Spleen (tissue), 7 donors: ENCODE data around the gene SSBP4.
A peak's percentile ranks its signal among the peaks of the same experiment; 100 is the strongest.

Source experiments
- POLR2A ChIP-seq, 3 donors: fragments of 450-650 bp; IDR thresholded peaks; one replicate each; pipeline ENCODE4 v1.5.1; 2017; ENCODE audit warnings: antibody characterized with exemption in 3 of 3, mild to moderate bottlenecking in 1 of 3
- POLR2AphosphoS5 ChIP-seq, 3 donors: sonication (generic); formaldehyde crosslinking; IDR thresholded peaks; one replicate each; pipeline ENCODE4 v1.5.1; 2017; ENCODE audit warnings: antibody characterized with exemption in 3 of 3
- TF ChIP-seq, protein P1 (sequence below), 11 experiments: fragments of 200-600 bp in 7 of 11; fragments of 450-650 bp in 4 of 11; sonication (generic) in 4 of 11; IDR thresholded peaks in 8 of 11; conservative IDR thresholded peaks in 3 of 11; 1 replicate in 7 of 11; 2 replicates in 4 of 11; pipeline versions ENCODE4 v1.4.0 to v1.8.0; 2016 to 2021; ENCODE audit warnings: antibody characterized with exemption in 11 of 11, inconsistent platforms in 4 of 11, mild to moderate bottlenecking in 1 of 11
- donor health status: DM: no; HTN: no; CAD: no; lungs with moderate emphysema.
- donor health status: DM: no; HTN: no; CAD: no.
- donor health status: DM: no; HTN: no; CAD: no.

DNA sequence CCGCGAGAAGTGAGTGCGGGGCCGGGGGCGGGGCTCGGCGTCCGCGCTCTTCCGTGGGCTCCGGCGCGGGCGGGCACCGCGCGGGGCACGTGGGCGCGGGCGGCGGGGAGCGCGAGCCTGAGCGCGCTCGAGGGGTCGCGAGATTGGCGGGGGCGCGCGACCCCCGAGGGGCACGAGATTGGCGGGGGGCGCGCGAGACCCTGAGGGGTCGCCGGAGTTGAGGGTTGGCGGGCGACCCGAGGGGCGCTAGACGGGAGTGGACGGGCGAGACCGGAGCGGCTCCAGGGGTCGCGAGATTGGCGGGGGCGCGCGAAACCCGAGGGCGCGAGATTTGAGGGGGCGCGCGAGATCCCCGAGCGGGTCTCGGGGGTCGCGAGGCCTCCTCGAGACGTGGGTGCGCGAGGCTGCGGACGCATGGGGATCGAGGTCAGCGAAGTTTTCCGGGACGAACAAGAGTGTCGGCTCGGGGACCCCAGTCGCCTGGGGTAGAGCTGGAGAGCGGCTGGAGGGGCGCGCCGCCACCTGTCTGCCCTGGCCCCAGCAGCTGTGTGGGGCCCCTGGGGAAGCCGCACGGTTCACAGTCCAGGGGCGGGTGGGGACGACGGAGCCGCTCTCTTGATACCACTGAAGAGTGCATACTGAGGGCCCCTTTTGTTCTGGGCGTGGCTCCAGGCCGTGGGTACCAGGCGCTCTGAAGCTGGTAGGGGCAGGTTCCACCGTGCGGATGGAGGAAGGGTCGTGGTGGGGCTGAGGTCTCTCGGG is 682 bp downstream of the SSBP4 start:
- TF ChIP-seq, protein P1, sequence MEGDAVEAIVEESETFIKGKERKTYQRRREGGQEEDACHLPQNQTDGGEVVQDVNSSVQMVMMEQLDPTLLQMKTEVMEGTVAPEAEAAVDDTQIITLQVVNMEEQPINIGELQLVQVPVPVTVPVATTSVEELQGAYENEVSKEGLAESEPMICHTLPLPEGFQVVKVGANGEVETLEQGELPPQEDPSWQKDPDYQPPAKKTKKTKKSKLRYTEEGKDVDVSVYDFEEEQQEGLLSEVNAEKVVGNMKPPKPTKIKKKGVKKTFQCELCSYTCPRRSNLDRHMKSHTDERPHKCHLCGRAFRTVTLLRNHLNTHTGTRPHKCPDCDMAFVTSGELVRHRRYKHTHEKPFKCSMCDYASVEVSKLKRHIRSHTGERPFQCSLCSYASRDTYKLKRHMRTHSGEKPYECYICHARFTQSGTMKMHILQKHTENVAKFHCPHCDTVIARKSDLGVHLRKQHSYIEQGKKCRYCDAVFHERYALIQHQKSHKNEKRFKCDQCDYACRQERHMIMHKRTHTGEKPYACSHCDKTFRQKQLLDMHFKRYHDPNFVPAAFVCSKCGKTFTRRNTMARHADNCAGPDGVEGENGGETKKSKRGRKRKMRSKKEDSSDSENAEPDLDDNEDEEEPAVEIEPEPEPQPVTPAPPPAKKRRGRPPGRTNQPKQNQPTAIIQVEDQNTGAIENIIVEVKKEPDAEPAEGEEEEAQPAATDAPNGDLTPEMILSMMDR (IDR thresholded peaks at IDR 0.05 in 8 of 11, conservative IDR thresholded peaks at IDR 0.05 in 3 of 11): no peak
- TF ChIP-seq POLR2AphosphoS5 (IDR thresholded peaks at IDR 0.05): peak in 1 of 3 donors; percentile 40
- TF ChIP-seq POLR2A (IDR thresholded peaks at IDR 0.05): no peak
